ENCODE results near the gene STK26. TPM values are rescaled to one million over a fixed set of nuclear protein-coding genes. Genes with fewer than 3 reads are reported as not detected.

Gene STK26
- total and polyA plus RNA-seq, 2 donors (not counting 3 experiments of a cell fraction or from before 2014, with no cell fraction given), result 0.87 to 3.7 TPM

DNA sequence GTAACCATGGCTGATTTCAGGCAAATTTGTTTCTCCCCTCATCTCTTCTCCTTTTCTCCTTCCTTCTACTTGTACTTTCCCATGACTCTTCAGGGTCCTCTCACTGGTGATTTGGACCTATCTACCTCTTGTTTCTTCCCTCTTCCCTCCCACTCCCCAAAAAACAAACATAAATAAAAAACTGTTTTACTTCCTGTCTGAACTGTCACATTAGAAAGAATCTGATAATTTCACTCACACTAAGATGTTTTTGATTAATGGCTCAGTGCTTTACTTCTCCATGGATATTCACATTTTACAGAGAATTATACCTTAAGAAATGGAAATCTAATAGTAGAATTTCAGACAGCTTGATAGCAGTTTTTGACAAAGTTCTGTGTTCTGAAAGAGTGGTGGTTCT is 7.2 kb downstream of the STK26 start:
- no peak for DNase-seq (ENCODE audit: low read depth, low spot score)
- BruUV-seq (replicated peaks), result no TSS peak
- H3K9ac ChIP-seq (replicated peaks; ENCODE audit: extremely low read depth, insufficient read depth, low read length), result no peak overlapping the region
- POLR2A ChIA-PET, result no interaction called here
- no peaks in the 10 kb centered on the region for H3K4me1 ChIP-seq (ENCODE audit: control insufficient read depth, extremely low read depth, insufficient read depth, low read length)
- H3K36me3 ChIP-seq (ENCODE audit: control insufficient read depth in 2 of 2, extremely low read depth in 1 of 2, insufficient read depth in 2 of 2, low read length in 2 of 2), result no peaks in the 10 kb centered on the region
- no peaks in the 10 kb centered on the region for H3K9me1 ChIP-seq (replicated peaks; ENCODE audit: control insufficient read depth, extremely low read depth, insufficient read depth, low read length)
- H3K9me3 ChIP-seq (replicated peaks; ENCODE audit: control insufficient read depth, insufficient read depth, low read length), result no peaks in the 10 kb centered on the region
- H3K4me2 ChIP-seq (ENCODE audit: insufficient read depth, low read length), result no peak overlapping the region
- no peaks in the 10 kb centered on the region for H3K27me3 ChIP-seq (ENCODE audit: control insufficient read depth in 2 of 2, insufficient read depth in 2 of 2, low read length in 2 of 2)
- CTCF ChIA-PET, result no interaction called here
- no peaks in the 10 kb centered on the region for H4K20me1 ChIP-seq (replicated peaks; ENCODE audit: control insufficient read depth, extremely low read depth, insufficient read depth, low read length)
- no peak for FAIRE-seq
- TF ChIP-seq, protein P1, sequence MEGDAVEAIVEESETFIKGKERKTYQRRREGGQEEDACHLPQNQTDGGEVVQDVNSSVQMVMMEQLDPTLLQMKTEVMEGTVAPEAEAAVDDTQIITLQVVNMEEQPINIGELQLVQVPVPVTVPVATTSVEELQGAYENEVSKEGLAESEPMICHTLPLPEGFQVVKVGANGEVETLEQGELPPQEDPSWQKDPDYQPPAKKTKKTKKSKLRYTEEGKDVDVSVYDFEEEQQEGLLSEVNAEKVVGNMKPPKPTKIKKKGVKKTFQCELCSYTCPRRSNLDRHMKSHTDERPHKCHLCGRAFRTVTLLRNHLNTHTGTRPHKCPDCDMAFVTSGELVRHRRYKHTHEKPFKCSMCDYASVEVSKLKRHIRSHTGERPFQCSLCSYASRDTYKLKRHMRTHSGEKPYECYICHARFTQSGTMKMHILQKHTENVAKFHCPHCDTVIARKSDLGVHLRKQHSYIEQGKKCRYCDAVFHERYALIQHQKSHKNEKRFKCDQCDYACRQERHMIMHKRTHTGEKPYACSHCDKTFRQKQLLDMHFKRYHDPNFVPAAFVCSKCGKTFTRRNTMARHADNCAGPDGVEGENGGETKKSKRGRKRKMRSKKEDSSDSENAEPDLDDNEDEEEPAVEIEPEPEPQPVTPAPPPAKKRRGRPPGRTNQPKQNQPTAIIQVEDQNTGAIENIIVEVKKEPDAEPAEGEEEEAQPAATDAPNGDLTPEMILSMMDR (IDR thresholded peaks at IDR 0.05; ENCODE audit: extremely low read depth in 1 of 2, insufficient read depth in 1 of 2, low read depth in 1 of 2, low read length in 2 of 2), result no peak
- TF ChIP-seq MYC (IDR thresholded peaks at IDR 0.05; ENCODE audit: low read depth, low read length) (no peak), EZH2 (IDR thresholded peaks at IDR 0.05; ENCODE audit: borderline replicate concordance, low read depth, low read length, severe bottlenecking) (no peak), JUN (IDR thresholded peaks at IDR 0.05; ENCODE audit: borderline replicate concordance, insufficient read depth, insufficient read length, low read depth) (no peak), FOS (IDR thresholded peaks at IDR 0.05; ENCODE audit: borderline replicate concordance, insufficient read depth, low read length) (no peak), POLR2AphosphoS5 (IDR thresholded peaks at IDR 0.05; ENCODE audit: insufficient read depth, low read depth, low read length) (no peak), POLR2A (IDR thresholded peaks at IDR 0.05; ENCODE audit: low read depth, low read length) (no peak), GATA2 (IDR thresholded peaks at IDR 0.05; ENCODE audit: insufficient read depth, insufficient read length, low read depth, low read length) (no peak)
- TF ChIP-seq, protein P2, sequence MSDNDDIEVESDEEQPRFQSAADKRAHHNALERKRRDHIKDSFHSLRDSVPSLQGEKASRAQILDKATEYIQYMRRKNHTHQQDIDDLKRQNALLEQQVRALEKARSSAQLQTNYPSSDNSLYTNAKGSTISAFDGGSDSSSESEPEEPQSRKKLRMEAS (IDR thresholded peaks at IDR 0.05; ENCODE audit: insufficient read depth, insufficient read length), result no peak
- H3K27ac ChIP-seq (ENCODE audit: insufficient read depth, low read depth, low read length), result no peak overlapping the region
- H3K4me3 ChIP-seq (replicated peaks in 1 of 3; ENCODE audit: insufficient read depth in 1 of 3, low read depth in 1 of 3, low read length in 3 of 3), result no peak overlapping the region
- dilution Hi-C loops (cut with MboI; ENCODE audit: extremely low pct_ligation_motif_present, low sequenced_read_pairs) (no loop called here), intact Hi-C loops (cut with micrococcal nuclease) (no loop called here)
- H3K79me2 ChIP-seq (ENCODE audit: control insufficient read depth, insufficient read depth, low read length), result no peaks in the 10 kb centered on the region
- no peak overlapping the region for H2AFZ ChIP-seq (ENCODE audit: low read depth, low read length)

Data from endothelial cell of umbilical vein (primary cell).